GM23338 (cell line): Measurements from ENCODE around the gene HAP1. TPM values are rescaled to one million over a fixed set of nuclear protein-coding genes. Genes with fewer than 3 reads are reported as not detected.

ENCODE experiments used
- ATAC-seq: fragments of 200-7000 bp; cut with Tn5 transposase; 3 replicates; pipeline ENCODE4 v1.9.1; 2020
- DNase-seq: peaks from one replicate; pipeline ENCODE4 v3.0.0-alpha.2; 2015; ENCODE audit warnings: low spot score
- H2AFZ ChIP-seq: fragments of 200-600 bp; sonication (generic); 2 replicates; pipeline ENCODE4 v1.8.0; 2016; ENCODE audit warnings: antibody characterized with exemption, mild to moderate bottlenecking, moderate library complexity
- H3F3A ChIP-seq: fragments of 200-600 bp; sonication (generic); replicated peaks from 2 replicates; pipeline ENCODE4 v1.8.0; 2017; ENCODE audit warnings: antibody characterized with exemption, mixed run types, low read depth
- H3K27ac ChIP-seq: fragments of 200-600 bp; sonication (generic); 2 replicates; pipeline ENCODE4 v1.6.1; 2016; ENCODE audit warnings: low read depth
- H3K27me3 ChIP-seq: fragments of 200-600 bp; sonication (generic); 2 replicates; pipeline ENCODE4 v1.8.0; 2016; ENCODE audit warnings: mild to moderate bottlenecking, mixed run types, moderate library complexity; ENCODE audit not compliant: insufficient read depth
- H3K36me3 ChIP-seq: fragments of 200-600 bp; sonication (generic); 2 replicates; pipeline ENCODE4 v1.8.0; 2016; ENCODE audit warnings: mild to moderate bottlenecking; ENCODE audit not compliant: insufficient read depth
- H3K4me1 ChIP-seq: fragments of 200-600 bp; sonication (generic); 2 replicates; pipeline ENCODE4 v1.8.0; 2016; ENCODE audit warnings: mild to moderate bottlenecking, moderate library complexity; ENCODE audit not compliant: insufficient read depth
- H3K4me2 ChIP-seq: fragments of 200-600 bp; sonication (generic); 2 replicates; pipeline ENCODE4 v1.7.1; 2017; ENCODE audit warnings: mixed run types
- H3K4me3 ChIP-seq: fragments of 200-600 bp; sonication (generic); 2 replicates; pipeline ENCODE4 v1.6.1; 2016; ENCODE audit warnings: mixed run types
- H3K79me2 ChIP-seq: fragments of 200-600 bp; sonication (generic); replicated peaks from 2 replicates; pipeline ENCODE4 v1.8.0; 2017; ENCODE audit warnings: mild to moderate bottlenecking; ENCODE audit not compliant: insufficient read depth
- H3K9me2 ChIP-seq: fragments of 200-600 bp; sonication (generic); 2 replicates; pipeline ENCODE4 v1.8.0; 2017; ENCODE audit not compliant: insufficient read depth
- H4K20me1 ChIP-seq: fragments of 200-600 bp; sonication (generic); replicated peaks from 2 replicates; pipeline ENCODE4 v1.8.0; 2017; ENCODE audit warnings: mild to moderate bottlenecking; ENCODE audit not compliant: insufficient read depth
- H3K27ac Mint-ChIP-seq: 2 replicates; pipeline ENCODE4 v1.8.0; 2020; ENCODE audit warnings: inconsistent platforms, mild to moderate bottlenecking, moderate library complexity, mixed read lengths
- H3K27me3 Mint-ChIP-seq: 3 replicates; pipeline ENCODE4 v1.8.0; 2022; ENCODE audit warnings: low read depth, mild to moderate bottlenecking, moderate library complexity, mixed read lengths, inconsistent platforms; ENCODE audit not compliant: insufficient read depth, poor library complexity
- H3K36me3 Mint-ChIP-seq: 3 replicates; pipeline ENCODE4 v1.8.0; 2021; ENCODE audit warnings: low read depth, mild to moderate bottlenecking, inconsistent platforms, moderate library complexity, mixed read lengths
- H3K4me1 Mint-ChIP-seq: 3 replicates; pipeline ENCODE4 v1.8.0; 2020; ENCODE audit warnings: mild to moderate bottlenecking, inconsistent platforms, mixed read lengths
- H3K4me3 Mint-ChIP-seq: 3 replicates; pipeline ENCODE4 v1.8.0; 2021; ENCODE audit warnings: moderate library complexity, mild to moderate bottlenecking, inconsistent platforms, mixed read lengths
- H3K9me3 Mint-ChIP-seq: 3 replicates; pipeline ENCODE4 v1.8.0; 2020; ENCODE audit warnings: moderate library complexity, mild to moderate bottlenecking, inconsistent platforms, mixed read lengths
- EZH2 ChIP-seq: fragments of 200-600 bp; sonication (generic); IDR thresholded peaks from one replicate; pipeline ENCODE4 v1.8.0; 2017; ENCODE audit warnings: antibody characterized with exemption, mild to moderate bottlenecking, low read depth; ENCODE audit not compliant: unreplicated experiment
- JUNB ChIP-seq: IDR thresholded peaks from one replicate; pipeline ENCODE4 v1.6.1; 2016; ENCODE audit warnings: antibody characterized with exemption; ENCODE audit not compliant: unreplicated experiment
- NANOG ChIP-seq: IDR thresholded peaks from 2 replicates; pipeline ENCODE4 v1.6.1; 2016; ENCODE audit warnings: antibody characterized with exemption, borderline replicate concordance
- REST ChIP-seq: IDR thresholded peaks from one replicate; pipeline ENCODE4 v1.6.1; 2018; ENCODE audit warnings: antibody characterized with exemption; ENCODE audit not compliant: unreplicated experiment
- STAT1 ChIP-seq: IDR thresholded peaks from one replicate; pipeline ENCODE4 v1.6.1; 2016; ENCODE audit warnings: antibody characterized with exemption; ENCODE audit not compliant: unreplicated experiment
- ZNF462 ChIP-seq: fragments of 250-450 bp; sonication (Bioruptor Pico); IDR thresholded peaks from 2 replicates; pipeline ENCODE4 v1.5.0; 2020; ENCODE audit warnings: mild to moderate bottlenecking, moderate library complexity
- polyA plus RNA-seq: library from polyadenylated mRNA; unstranded; fragments of >200 nt; fragmentation: Nextera tagmentation; extraction: Ambion mirVana; gene quantifications from 2 replicates; pipeline ENCODE4 v1.2.1, GENCODE V29; 2016
- total RNA-seq: library from RNA; depleted of rRNA; stranded (reverse); fragments of >200 nt; shearing (Covaris generic); gene quantifications from 2 replicates; pipeline ENCODE4 v1.2.3, GENCODE V29; 2014

HAP1 gene
- total and polyA plus RNA-seq, 2 experiments from 2014 or later: 1.6 to 2.2 TPM

GRCh38 chr17:41741709-41742108, 7.3 kb upstream of the HAP1 start:
- Mint-ChIP-seq H3K4me3 (no peak overlapping the region), H3K27me3 (peaks cover 18% of the 10 kb centered on the region)
- no peak for DNase-seq

GRCh38 chr17:41740506-41740905, 6.1 kb upstream of the HAP1 start:
- Histone ChIP-seq H3K4me2 (no peak overlapping the region), H3K4me1 (peaks cover 13% of the 10 kb centered on the region)
- no peak for TF ChIP-seq ZNF462 (CRISPR knock-in tag)
- no peak for TF ChIP-seq STAT1
- TF ChIP-seq NANOG: no peak
- TF ChIP-seq JUNB: no peak
- TF ChIP-seq EZH2: no peak

More at GRCh38 chr17:41741709-41742108, 7.3 kb upstream of the HAP1 start:
- no peak overlapping the region for H3K4me2 ChIP-seq
- Mint-ChIP-seq H3K4me1 (peaks cover 15% of the 10 kb centered on the region), H3K9me3 (no peaks in the 10 kb centered on the region), H3K36me3 (peaks cover 2% of the 10 kb centered on the region; the same call in 1 of the 3 replicates), H3K27ac (no peak overlapping the region)
- no peaks in the 10 kb centered on the region for H4K20me1 ChIP-seq
- H3K4me1 ChIP-seq: peaks cover 11% of the 10 kb centered on the region
- no peaks in the 10 kb centered on the region for H3K79me2 ChIP-seq
- H3F3A ChIP-seq: no peaks in the 10 kb centered on the region; the same call in 1 of the 2 replicates
- no peak overlapping the region for H2AFZ ChIP-seq
- TF ChIP-seq REST: no peak
- TF ChIP-seq EZH2: no peak
- H3K27ac ChIP-seq: no peak overlapping the region
- ATAC-seq: no peak
- no peak overlapping the region for H3K4me3 ChIP-seq
- no peaks in the 10 kb centered on the region for H3K9me2 ChIP-seq
- H3K36me3 ChIP-seq: no peaks in the 10 kb centered on the region
- peaks cover 12% of the 10 kb centered on the region for H3K27me3 ChIP-seq

More at GRCh38 chr17:41740506-41740905, 6.1 kb upstream of the HAP1 start:
- peaks cover 28% of the 10 kb centered on the region for H3K27me3 Mint-ChIP-seq
- ATAC-seq (no peak), DNase-seq (no peak)
- Histone ChIP-seq H3F3A (no peaks in the 10 kb centered on the region; the same call in 1 of the 2 replicates), H3K4me3 (no peak overlapping the region), H3K79me2 (no peaks in the 10 kb centered on the region), H3K9me2 (no peaks in the 10 kb centered on the region), H3K27ac (no peak overlapping the region), H4K20me1 (no peaks in the 10 kb centered on the region), H3K27me3 (peaks cover 24% of the 10 kb centered on the region), H2AFZ (no peak overlapping the region), H3K36me3 (no peaks in the 10 kb centered on the region)
- peaks cover 18% of the 10 kb centered on the region for H3K4me1 Mint-ChIP-seq
- H3K9me3 Mint-ChIP-seq: no peaks in the 10 kb centered on the region
- peaks cover 2% of the 10 kb centered on the region; the same call in 1 of the 3 replicates for H3K36me3 Mint-ChIP-seq
- H3K27ac Mint-ChIP-seq: no peak overlapping the region
- no peak overlapping the region for H3K4me3 Mint-ChIP-seq
